Loucy (cell line): ENCODE data around the gene HPSE.

Experiments
- H2AFZ ChIP-seq: fragments of 200-600 bp; sonication (generic); 2 replicates; pipeline ENCODE4 v1.6.0; 2016; ENCODE audit warnings: antibody characterized with exemption, mild to moderate bottlenecking, low read length, moderate library complexity
- H3F3A ChIP-seq: fragments of 200-600 bp; 2 replicates; pipeline ENCODE4 v1.6.0; 2016; ENCODE audit warnings: antibody characterized with exemption, low read depth, mild to moderate bottlenecking
- H3K27me3 ChIP-seq: fragments of 200-600 bp; sonication (generic); 2 replicates; pipeline ENCODE4 v1.6.1; 2014; ENCODE audit warnings: low read length, mild to moderate bottlenecking; ENCODE audit not compliant: insufficient read depth, poor library complexity, severe bottlenecking
- H3K36me3 ChIP-seq: fragments of 200-600 bp; sonication (generic); 2 replicates; pipeline ENCODE4 v1.6.1; 2016; ENCODE audit warnings: low read length; ENCODE audit not compliant: insufficient read depth
- H3K4me1 ChIP-seq: fragments of 200-600 bp; sonication (generic); 2 replicates; pipeline ENCODE4 v1.5.1; 2014; ENCODE audit warnings: low read length, mild to moderate bottlenecking; ENCODE audit not compliant: insufficient read depth, poor library complexity, severe bottlenecking
- H3K4me2 ChIP-seq: fragments of 200-600 bp; sonication (generic); 2 replicates; pipeline ENCODE4 v1.6.0; 2014; ENCODE audit warnings: antibody characterized with exemption, low read length, low read depth, mild to moderate bottlenecking; ENCODE audit not compliant: poor library complexity, severe bottlenecking
- H3K4me3 ChIP-seq: fragments of 200-600 bp; sonication (generic); 2 replicates; pipeline ENCODE4 v1.5.1; 2014; ENCODE audit warnings: low read length, mild to moderate bottlenecking, mixed read lengths; ENCODE audit not compliant: poor library complexity, severe bottlenecking
- H3K79me2 ChIP-seq: fragments of 200-600 bp; sonication (generic); 2 replicates; pipeline ENCODE4 v1.6.1; 2014; ENCODE audit warnings: low read length; ENCODE audit not compliant: insufficient read depth
- H3K9ac ChIP-seq: fragments of 200-600 bp; sonication (generic); 2 replicates; pipeline ENCODE4 v1.6.0; 2014; ENCODE audit warnings: mild to moderate bottlenecking, low read depth, low read length, moderate library complexity; ENCODE audit not compliant: poor library complexity, severe bottlenecking
- H3K9me2 ChIP-seq: fragments of 200-600 bp; sonication (generic); replicated peaks from 2 replicates; pipeline ENCODE4 v1.6.1; 2016; ENCODE audit warnings: low read depth, low read length, mixed read lengths
- H3K9me3 ChIP-seq: fragments of 200-600 bp; sonication (generic); 2 replicates; pipeline ENCODE4 v1.6.1; 2014; ENCODE audit warnings: mild to moderate bottlenecking, antibody characterized with exemption, low read length, low read depth; ENCODE audit not compliant: insufficient read depth
- H4K20me1 ChIP-seq: fragments of 200-600 bp; sonication (generic); 2 replicates; pipeline ENCODE4 v1.6.0; 2014; ENCODE audit warnings: antibody characterized with exemption, low read length, mild to moderate bottlenecking; ENCODE audit not compliant: insufficient read depth, poor library complexity, severe bottlenecking
- CTCF ChIP-seq: fragments of 200-600 bp; sonication (generic); conservative IDR thresholded peaks from 2 replicates; pipeline ENCODE4 v1.5.1; 2014; ENCODE audit warnings: mild to moderate bottlenecking, antibody characterized with exemption, low read length
- EZH2phosphoT487 ChIP-seq: fragments of 200-600 bp; IDR thresholded peaks from 2 replicates; pipeline ENCODE4 v1.6.1; 2018; ENCODE audit warnings: antibody characterized with exemption, mild to moderate bottlenecking, moderate library complexity, borderline replicate concordance

Gene HPSE

GRCh38 chr4:83250687-83251446, 83.8 kb downstream of the HPSE start:
- H3F3A ChIP-seq = no peaks in the 10 kb centered on the region
- no peaks in the 10 kb centered on the region for H3K27me3 ChIP-seq
- TF ChIP-seq CTCF (no peak), EZH2phosphoT487 (no peak)
- H3K4me3 ChIP-seq = no peak overlapping the region
- H3K36me3 ChIP-seq = no peaks in the 10 kb centered on the region
- H3K9me2 ChIP-seq = no peaks in the 10 kb centered on the region
- no peaks in the 10 kb centered on the region for H3K79me2 ChIP-seq
- H3K9me3 ChIP-seq = no peaks in the 10 kb centered on the region
- H3K9ac ChIP-seq = no peak overlapping the region
- peaks cover 11% of the 10 kb centered on the region for H3K4me1 ChIP-seq
- H3K4me2 ChIP-seq = no peak overlapping the region
- H4K20me1 ChIP-seq = no peaks in the 10 kb centered on the region
- H2AFZ ChIP-seq = no peak overlapping the region

GRCh38 chr4:83248486-83248885, 86.2 kb downstream of the HPSE start:
- Histone ChIP-seq H3K9me3 (no peaks in the 10 kb centered on the region), H3K4me1 (peaks cover 11% of the 10 kb centered on the region), H4K20me1 (no peaks in the 10 kb centered on the region), H3K4me3 (no peak overlapping the region), H3K9ac (no peak overlapping the region), H3K36me3 (no peaks in the 10 kb centered on the region), H3K79me2 (no peaks in the 10 kb centered on the region), H3K4me2 (no peak overlapping the region), H3K27me3 (no peaks in the 10 kb centered on the region), H3F3A (no peaks in the 10 kb centered on the region), H2AFZ (no peak overlapping the region), H3K9me2 (no peaks in the 10 kb centered on the region)
- TF ChIP-seq CTCF (no peak), EZH2phosphoT487 (no peak)

GRCh38 chr4:83247415-83248357, 87.0 kb downstream of the HPSE start:
- no peaks in the 10 kb centered on the region for H3K36me3 ChIP-seq
- H3K4me1 ChIP-seq = peaks cover 10% of the 10 kb centered on the region
- TF ChIP-seq CTCF (no peak), EZH2phosphoT487 (no peak)
- H3K4me2 ChIP-seq = no peak overlapping the region
- no peaks in the 10 kb centered on the region for H3F3A ChIP-seq
- H3K79me2 ChIP-seq = no peaks in the 10 kb centered on the region
- H2AFZ ChIP-seq = no peak overlapping the region
- no peaks in the 10 kb centered on the region for H3K27me3 ChIP-seq
- H3K9ac ChIP-seq = no peak overlapping the region
- H4K20me1 ChIP-seq = no peaks in the 10 kb centered on the region
- no peak overlapping the region for H3K4me3 ChIP-seq
- H3K9me3 ChIP-seq = no peaks in the 10 kb centered on the region
- no peaks in the 10 kb centered on the region for H3K9me2 ChIP-seq
